Sciatic nerve (tissue), 2 donors: ENCODE data around the gene UCP2. TPM values are rescaled to one million over a fixed set of nuclear protein-coding genes. Genes with fewer than 3 reads are reported as not detected.
A peak's percentile ranks its signal among the peaks of the same experiment; 100 is the strongest.
"Not testable (repeated sequence)": the region's sequence is repeated elsewhere in the genome, so short reads cannot be mapped to it uniquely, and the experiment has no call there.

ENCODE experiments used
- ATAC-seq: fragments of 200-7000 bp; cut with Tn5 transposase; one replicate; pipeline ENCODE4 v1.9.1; 2020; ENCODE audit warnings: mild to moderate bottlenecking, moderate library complexity
- DNase-seq: peaks from one replicate; pipeline ENCODE4 v3.0.0-alpha.2; 2020; ENCODE audit warnings: low spot score
- intact Hi-C: fragments of 100-400 bp; cut with DNase I; formaldehyde crosslinking; loops from one replicate; pipeline ENCODE4 v1.14.2; 2022
- total RNA-seq: library from RNA; stranded (reverse); fragmentation: NEBNext Ultra II Directional; extraction: Animal tissue kit (Norgen Biotek cat#: 25700); gene quantifications from one replicate; pipeline ENCODE4 v1.2.1, GENCODE V29; 2021
- donor health status: DM: no; HTN: no; CAD: no.
- donor health status: DM: no; HTN: no; CAD: no.

The UCP2 gene
- total RNA-seq, 1 donor from 2014 or later = 43.1 TPM

DNA sequence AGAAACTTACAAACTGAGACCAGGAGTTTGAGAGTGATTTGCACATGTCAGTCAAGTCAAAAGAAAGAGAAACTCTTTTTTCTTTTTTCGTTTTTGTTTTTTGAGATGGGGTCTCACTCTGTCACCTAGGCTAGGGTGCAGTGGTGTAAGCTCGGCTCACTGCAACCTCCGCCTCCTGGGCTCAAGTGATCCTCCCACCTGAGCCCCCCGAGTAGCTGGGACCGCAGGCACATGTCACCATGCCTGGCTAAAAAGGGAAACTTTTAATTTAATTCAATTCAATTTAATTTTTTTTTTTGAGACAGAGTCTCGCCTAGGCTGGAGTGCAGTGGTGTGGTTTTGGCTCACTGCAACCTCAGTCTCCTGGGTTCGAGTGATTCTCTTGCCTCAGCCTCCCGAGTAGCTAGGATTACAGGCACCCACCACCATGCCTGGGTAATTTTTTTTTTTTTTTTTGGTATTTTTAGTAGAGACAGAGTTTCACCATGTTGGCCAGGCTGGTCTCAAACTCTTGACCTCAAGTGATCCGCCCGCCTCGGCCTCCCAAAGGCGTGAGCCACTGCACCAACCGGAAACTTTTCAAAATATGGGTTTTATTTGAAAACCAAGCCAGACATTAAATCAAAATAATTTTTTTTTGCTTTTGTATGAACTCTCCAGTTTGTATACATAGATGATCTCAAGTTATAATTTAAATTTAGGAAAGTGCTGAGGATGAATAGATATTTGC, 16.4 kb upstream of the UCP2 start:
- intact Hi-C loops = no loop called here
- no peak for ATAC-seq
- peak; percentile 30 for DNase-seq

DNA sequence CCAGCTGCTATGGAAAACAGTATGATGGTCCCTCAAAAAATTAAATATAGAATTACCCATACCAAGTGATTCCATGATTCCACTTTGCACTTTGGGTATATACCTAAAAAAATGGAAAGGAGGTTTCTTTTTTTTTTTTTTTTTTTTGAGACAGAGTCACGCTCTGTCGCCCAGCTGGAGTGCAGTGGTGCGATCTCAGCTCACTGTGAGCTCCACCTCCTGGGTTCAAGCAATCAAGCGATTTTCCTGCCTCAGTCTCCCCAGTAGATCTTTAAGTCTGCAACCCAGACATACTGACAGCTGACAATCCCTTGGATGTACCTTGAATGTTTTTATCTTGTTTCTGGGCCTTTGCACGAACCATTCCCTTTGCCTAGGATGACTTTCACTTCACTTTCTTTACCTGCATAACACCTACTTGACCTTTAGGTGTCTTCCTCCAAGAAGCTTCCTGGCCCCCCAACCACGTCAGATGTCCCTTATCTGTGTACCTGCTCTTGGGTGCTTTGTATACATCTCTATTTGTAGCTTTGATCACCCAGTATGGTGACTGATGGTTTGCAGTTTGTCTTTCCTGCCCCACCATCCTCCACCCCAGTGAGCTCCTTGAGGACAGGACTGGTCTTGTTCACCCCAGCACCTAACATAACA, 14.6 kb upstream of the UCP2 start:
- intact Hi-C loops = no loop called here
- peak; percentile 5 for DNase-seq

DNA sequence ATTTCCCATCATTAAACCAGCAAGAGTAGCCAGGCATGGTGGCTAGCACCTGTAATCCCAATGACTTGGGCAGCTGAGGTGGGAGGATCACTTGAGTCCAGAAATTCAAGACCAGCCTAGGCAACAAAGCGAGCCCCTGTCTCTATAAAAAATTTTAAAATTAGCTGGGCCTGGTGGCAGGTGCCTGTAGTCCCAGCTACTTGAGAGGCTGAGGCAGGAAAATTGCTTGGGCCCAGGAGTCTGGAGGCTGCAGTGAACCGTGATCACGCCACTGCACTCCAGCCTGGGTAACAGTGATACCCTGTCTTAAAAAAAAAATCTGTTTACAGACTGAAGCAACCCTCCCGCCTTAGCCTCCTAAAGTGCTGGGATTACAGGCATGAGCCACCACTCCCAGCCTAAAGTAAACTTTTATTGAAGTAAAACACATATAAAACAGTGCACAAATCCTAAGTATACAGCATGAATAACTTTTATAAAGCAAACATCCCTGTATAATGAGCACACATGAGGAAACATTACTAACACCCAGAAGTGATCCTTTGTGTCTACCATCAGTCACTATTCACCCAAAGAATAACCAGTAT, 13.6 kb upstream of the UCP2 start:
- ATAC-seq (no peak), DNase-seq (peak; percentile 13)
- intact Hi-C loops = no loop called here

More for the DNA sequence above, 14.6 kb upstream of the UCP2 start:
- no peak for ATAC-seq

DNA sequence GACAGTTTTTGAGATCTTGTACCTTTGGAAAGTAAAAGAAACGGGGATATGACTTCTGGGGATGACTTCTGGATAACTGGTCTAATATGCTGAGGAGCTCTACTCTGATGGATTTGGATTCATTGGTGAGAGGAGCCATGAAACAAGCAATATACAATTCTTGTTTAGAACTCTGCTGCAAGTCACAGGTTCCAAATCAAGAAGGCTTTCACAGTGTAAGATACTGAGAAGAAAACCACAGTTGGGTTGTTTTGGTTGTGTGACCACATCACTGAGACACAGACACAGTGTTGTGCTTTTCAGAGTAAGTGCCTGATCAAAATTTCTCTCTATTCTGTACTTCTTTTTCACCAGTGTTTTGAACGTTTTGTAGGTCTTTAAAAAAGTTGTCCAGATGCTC, 13.1 kb upstream of the UCP2 start:
- intact Hi-C loops = no loop called here
- ATAC-seq = no peak

DNA sequence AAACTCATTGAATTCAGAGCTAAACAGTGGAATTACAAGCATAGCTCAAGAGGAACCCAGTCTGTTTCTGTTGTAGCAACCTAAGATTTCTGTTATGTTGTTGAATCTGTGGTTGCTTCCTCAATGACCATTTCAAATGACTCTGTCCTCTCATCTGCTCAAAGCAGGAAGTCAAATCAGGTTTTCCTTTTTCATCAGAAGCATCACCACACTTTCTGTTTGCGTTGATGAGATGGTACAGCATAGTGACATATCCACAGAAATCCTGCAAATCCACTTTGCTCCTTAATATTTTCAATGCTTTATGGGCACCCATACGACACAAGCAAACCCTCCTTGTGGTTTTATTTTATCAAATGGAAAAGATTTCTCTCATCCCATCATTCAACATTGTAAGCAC, 12.6 kb upstream of the UCP2 start:
- DNase-seq (no peak), ATAC-seq (peak; percentile 79)
- intact Hi-C loops = no loop called here

More for the DNA sequence above, 13.1 kb upstream of the UCP2 start:
- no peak for DNase-seq

DNA sequence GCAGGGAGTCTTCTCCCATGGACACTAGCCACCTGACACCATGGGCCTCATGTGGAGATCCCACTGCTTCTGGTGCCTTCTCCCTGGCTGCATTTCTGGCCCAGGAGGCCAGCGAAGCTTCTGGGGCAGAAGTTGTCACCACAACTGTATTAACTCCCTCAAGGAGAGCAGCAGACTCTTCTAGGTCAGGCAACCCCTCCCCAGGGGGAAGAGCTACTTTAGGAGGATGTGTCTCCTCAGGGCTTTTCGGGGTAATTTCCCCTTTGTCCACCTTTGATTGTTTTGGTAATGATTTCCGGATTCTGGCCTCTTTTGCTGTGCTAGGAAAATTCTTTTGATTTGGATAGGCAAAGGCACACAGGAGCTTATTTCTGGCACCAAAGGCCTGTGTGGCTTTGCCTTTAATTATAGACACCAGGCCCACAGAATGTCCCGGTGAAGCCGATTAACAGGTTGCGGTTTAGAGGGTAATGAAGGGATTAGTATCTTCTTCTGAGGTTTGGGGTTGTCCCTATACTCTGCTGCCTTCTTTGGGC, 8.9 kb upstream of the UCP2 start:
- intact Hi-C loops = no loop called here
- DNase-seq = peak; percentile 31
- ATAC-seq = no peak

DNA sequence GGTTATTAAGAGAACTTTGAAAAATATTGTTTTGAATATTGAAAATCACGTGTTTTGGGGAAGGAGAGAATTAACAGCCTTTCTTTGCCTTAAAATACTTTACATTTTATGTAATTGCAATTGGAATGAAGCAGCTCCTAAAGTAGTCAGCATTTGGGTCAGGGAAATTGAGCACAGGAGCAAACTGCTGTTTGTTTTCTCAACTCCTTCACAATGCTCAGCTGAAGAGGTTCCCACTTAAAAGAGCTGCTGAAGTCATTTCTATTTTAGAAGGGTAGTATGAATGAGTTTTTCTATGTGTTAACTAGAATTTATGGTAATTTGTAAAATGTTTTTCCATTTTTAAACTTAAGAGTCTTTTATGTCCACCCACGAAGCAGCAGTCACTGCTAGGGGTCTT, 8.1 kb upstream of the UCP2 start:
- ATAC-seq = no peak
- intact Hi-C loops = no loop called here
- no peak for DNase-seq

DNA sequence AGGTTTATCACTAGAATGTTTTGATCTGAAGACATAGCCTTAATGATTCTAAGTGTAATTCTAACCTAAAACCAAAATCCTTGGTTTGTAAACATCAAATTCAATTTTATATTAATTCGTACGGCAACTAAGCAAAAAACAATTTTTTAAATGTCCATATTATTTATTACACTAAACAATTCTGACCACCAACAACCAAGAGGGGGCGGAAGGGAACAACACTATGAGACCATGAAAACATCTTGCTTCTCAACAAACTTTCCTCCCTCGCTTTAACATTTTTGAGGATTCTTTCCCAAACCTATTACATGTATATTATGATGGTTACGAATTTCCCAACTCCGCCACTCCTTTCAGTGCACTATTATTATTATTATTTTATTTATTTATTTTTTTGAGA, 6.5 kb upstream of the UCP2 start:
- intact Hi-C loops = no loop called here
- no peak for ATAC-seq
- no peak for DNase-seq

DNA sequence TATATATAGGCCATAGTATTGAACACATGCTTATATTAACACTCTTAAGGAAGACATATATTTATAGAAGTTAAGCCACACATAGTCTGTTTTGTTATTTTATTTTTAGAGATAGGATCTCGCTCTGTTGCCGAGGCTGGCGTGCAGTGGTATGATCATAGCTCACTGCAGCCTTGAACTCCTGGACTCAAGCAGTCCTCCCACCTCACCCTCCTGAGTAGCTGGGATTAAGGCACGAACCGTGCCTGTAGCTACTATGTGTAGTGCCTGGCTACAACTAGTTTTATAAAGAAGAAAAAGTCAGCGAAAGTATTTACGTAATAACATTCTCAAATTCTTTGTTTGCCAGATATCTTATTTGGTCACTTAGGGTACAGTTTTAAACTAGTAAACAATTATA, 5.6 kb upstream of the UCP2 start:
- intact Hi-C loops = no loop called here
- DNase-seq = peak; percentile 10
- ATAC-seq = no peak

DNA sequence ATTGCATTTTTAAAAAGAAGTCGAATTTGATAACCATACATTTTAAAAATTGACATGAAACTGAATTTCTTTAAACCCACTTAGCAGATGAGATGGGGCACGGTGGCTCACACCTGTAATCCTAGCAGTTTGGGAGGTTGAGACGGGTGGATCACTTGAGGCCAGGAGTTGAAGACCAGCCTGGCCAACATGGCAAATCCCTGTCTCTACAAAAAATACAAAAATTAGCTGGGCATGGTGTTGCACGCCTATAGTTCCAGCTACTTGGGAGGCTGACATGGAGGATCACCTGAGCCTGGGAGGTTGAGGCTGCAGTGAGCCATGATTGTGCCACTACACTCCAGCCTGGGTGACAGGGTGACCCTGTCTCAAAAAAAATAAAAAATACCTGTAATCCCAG, 3.0 kb upstream of the UCP2 start:
- DNase-seq = peak; percentile 23
- intact Hi-C loops, ATAC-seq: not testable (repeated sequence)

DNA sequence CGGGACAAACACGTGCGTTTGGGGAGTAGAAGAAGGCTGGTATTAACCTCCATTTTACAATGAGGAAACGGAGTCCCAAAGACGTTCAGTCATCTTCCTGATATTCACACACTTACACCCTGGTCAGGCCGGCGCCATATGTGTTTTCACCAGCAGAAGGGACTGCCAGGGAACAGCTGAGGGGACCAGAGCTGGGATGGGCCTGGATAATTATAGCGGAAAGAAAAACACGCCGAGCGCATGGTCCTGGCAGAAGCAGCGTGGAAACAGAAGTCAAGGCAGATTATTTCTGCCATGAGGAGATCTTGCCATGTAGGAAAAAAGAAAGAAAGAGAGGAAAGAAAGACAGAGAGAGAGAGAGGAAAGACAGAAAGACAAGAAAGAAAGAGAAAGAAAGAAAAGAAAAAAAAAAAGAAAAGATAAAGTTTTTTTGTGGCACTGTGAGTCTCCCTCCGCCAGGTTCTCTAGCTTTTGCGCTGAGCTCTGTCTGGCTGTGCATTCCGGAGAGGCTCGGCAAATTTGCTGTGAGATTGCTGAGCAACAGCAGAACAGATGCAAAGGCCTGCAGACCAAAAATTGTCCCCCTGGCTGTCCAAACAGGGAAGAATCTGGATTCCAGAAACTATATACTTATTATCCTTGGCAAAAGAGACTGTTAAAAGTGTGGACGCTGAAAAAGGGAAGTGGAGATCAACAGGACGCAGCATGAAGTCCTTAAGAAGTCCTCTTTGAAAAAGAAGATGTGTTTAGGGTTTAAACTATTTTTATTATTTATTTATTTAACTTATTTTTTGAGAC, 1.3 kb upstream of the UCP2 start:
- intact Hi-C loops = no loop called here
- DNase-seq (no peak), ATAC-seq (no peak)

DNA sequence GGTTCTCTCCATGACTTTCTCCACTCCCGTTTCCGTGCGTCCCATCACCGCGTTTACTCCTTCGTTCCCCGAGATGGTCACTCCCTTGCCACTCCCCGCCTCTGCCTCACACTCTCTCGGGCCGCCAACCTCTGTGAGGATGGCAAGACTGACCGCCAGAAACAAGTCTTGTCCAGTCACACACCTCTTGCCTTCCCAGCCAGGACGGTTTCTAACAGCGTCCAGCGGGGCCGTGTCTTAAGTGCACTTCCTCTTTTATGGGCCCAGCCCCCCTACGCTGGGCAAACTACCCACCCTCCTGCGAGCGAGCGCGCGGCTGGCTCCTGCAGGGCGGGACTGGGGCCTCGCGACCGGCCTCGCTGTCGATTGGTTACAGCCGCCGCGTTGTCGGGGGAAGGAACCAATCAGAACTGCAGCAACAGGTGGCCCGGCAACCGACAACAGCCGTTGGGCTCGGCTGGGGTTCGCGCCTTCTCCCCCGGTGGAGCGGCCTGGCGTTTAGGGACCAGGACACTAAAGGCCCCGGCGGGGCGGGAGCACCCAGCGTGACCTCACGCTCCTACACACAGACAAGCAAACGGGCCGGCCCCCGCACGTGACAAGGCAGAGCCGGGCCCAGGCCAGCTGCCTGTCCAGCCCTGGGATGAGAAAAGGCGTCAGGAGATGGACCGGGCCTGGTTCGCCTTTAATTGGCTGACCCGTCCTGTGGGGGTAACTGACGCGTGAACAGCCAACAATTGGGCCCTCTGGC, 522 bp upstream of the UCP2 start:
- DNase-seq (peak; percentile 94), ATAC-seq (peak; percentile 97)
- intact Hi-C loops = no loop called here

DNA sequence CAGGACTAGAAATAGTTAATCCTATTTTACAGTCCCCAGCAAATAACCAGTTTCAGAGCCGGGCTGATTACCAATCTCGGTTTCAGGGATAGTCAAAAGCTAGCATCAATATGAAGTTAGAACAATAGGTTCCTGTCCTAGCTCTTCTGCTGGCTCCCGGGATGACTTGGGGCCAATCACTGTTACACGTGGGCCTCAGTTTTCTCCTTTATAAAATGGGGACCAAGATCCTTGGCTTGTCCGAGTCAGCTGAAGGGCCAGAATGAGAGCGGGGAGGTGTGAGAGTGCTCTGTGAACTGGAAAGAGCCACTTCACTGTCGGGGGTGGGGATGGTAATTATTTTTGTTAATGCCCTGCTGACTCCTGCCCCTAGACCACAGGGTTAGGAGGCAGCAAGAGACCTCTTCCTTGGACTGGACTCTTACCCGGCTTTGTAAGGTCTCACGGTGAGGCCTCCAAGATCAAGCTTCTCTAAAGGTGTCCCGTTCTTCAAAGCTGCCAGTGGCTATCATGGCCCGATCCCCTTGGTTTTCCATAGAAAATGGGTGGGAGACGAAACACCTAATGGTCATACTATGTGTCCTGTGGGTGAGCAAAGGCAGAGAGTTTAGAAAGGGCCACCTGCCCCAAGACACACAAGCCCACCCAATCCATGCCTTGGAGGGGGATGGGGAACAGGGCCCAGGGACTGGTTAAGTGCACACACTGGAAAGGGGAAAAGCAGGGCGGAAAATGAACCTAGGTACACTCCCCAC, 1.4 kb downstream of the UCP2 start:
- intact Hi-C loops = no loop called here
- ATAC-seq = no peak
- DNase-seq = peak; percentile 41

DNA sequence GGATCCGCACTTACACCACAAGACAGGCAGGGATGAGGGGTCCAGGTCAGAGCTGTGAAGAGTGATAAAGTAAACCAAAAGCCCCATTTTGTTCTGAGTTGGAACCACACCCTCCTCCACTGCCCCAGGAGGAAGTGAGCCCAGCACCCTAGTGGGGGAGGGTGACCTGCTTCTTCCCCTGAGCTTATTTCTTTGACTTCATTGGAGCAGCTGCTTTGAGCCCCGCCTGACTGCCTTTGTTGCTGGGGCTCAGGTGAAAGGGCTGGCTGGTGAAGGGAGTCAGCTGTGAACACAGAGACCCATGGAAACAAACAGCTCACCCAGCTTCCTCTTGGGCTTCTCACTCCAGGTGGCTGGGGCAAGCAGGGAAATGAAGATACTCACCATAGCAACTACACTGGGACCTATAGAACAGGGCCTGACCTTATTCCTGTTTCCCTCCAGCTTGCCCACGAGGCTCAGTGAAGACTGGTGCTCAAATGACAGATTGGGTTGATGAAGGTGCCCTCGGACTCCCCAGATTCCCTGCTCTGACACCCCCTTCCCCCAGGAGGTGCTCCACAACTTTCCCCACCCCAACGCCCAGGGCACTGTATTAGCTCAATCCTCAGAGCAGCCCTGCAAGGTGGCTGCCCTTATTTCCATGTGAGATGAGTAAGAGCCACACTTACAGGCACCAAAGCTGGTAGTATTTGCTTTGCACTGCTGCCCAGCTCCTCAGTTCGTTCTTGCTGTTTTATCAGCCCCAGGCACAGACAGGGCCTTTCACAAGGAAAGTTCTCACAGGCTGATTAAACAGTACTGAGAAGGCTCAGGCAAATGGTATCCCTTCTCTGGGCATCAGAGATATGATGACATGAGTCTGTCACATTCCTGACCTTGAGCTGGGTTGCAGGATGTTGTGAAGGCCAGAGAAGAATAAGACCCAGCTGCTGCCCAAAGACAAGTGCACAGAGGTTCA, 2.4 kb downstream of the UCP2 start:
- DNase-seq = peak; percentile 51
- ATAC-seq = no peak
- intact Hi-C loops = no loop called here

DNA sequence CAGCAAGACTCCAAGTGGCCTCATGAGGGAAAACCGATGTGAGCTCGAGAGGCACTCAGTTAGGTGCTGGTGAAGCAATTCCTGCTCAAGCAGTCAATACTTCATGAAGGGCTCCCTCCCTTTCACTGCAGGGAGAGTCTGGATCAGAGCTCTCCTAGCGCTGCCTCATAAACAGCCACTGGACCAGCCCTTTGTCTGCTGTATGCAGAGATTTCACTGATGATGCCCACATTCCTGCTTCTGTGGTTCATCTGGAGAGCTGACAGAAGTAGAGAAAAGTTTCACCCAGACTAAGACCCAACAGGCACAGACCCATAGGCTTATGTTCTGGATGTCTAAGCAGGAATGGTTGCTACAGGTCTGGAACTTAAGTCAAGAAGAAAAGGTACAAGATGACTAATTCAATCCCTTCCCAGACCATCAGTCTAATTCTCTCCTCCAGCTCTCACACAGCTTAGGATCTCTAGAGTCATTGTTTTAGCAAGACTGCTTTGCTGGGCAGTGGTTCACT, 4.0 kb downstream of the UCP2 start:
- DNase-seq (peak; percentile 17), ATAC-seq (no peak)
- intact Hi-C loops = no loop called here

DNA sequence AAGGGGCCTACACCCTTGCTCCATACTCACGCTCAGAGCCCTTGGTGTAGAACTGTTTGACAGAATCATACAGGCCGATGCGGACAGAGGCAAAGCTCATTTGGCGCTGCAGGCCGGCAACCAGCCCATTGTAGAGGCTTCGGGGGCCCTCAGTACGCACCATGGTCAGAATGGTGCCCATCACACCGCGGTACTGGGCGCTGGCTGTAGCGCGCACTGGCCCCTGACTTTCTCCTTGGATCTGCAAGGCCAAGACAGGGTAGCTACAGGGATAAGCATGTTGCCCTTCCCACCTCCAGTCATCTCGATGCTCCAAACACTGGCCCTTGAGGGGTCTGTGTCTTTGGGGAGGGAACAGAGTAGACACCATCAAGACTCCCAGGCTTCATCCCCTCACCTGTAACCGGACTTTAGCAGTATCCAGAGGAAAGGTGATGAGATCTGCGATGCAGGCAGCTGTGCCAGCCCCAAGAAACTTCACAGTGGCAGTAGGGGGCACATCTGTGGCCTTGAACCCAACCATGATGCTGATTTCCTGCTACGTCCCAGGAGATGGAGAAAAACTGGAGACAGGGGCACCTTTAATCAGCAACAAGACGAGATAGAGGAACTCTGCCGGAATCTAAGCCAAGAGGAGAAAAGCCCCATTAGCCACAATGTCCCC, 4.7 kb downstream of the UCP2 start:
- peak; percentile 45 for DNase-seq
- no peak for ATAC-seq
- intact Hi-C loops = no loop called here
